Suprapubic skin (tissue), 4 donors: ENCODE measurements around the gene PLA2G2F. TPM values are rescaled to one million over a fixed set of nuclear protein-coding genes. Genes with fewer than 3 reads are reported as not detected.

Experiments used
- DNase-seq, 2 donors: peaks; one replicate each; pipeline ENCODE4 v3.0.0-alpha.2; 2019; ENCODE audit warnings: low spot score in 2 of 2
- H3K27ac ChIP-seq: fragments of 200-600 bp; sonication (generic); one replicate; pipeline ENCODE4 v1.5.1; 2019
- H3K27me3 ChIP-seq: fragments of 200-600 bp; sonication (generic); one replicate; pipeline ENCODE4 v1.5.1; 2019
- H3K36me3 ChIP-seq: fragments of 200-600 bp; sonication (generic); one replicate; pipeline ENCODE4 v1.5.1; 2019
- H3K4me1 ChIP-seq: fragments of 200-600 bp; sonication (generic); one replicate; pipeline ENCODE4 v1.5.1; 2019
- H3K4me3 ChIP-seq: fragments of 200-600 bp; sonication (generic); one replicate; pipeline ENCODE4 v1.5.1; 2019; ENCODE audit warnings: mild to moderate bottlenecking
- H3K9me3 ChIP-seq: fragments of 200-600 bp; sonication (generic); one replicate; pipeline ENCODE4 v1.5.1; 2019
- CTCF ChIP-seq, 2 donors: fragments of 200-600 bp in 1 of 2; fragments of 450-650 bp in 1 of 2; sonication (generic) in 1 of 2; IDR thresholded peaks; one replicate each; pipeline ENCODE4 v1.5.1; 2016 to 2019; ENCODE audit warnings: antibody characterized with exemption in 2 of 2, mild to moderate bottlenecking in 1 of 2, moderate library complexity in 1 of 2
- EP300 ChIP-seq: sonication (generic); formaldehyde crosslinking; IDR thresholded peaks from one replicate; pipeline ENCODE4 v1.6.1; 2017; ENCODE audit warnings: antibody characterized with exemption
- POLR2A ChIP-seq, 2 donors: fragments of 450-650 bp; IDR thresholded peaks; one replicate each; pipeline ENCODE4 v1.6.1; 2017; ENCODE audit warnings: antibody characterized with exemption in 2 of 2, mild to moderate bottlenecking in 2 of 2, moderate library complexity in 2 of 2
- POLR2AphosphoS5 ChIP-seq, 3 donors: sonication (generic); formaldehyde crosslinking; IDR thresholded peaks; one replicate each; pipeline ENCODE4 v1.6.1; 2017; ENCODE audit warnings: antibody characterized with exemption in 3 of 3
- WGBS: methylation state at CpG from one replicate; pipeline ENCODE4 v1.1.5; 2018; 5-methylcytosine and 5-hydroxymethylcytosine counted together
- total RNA-seq, 4 donors: library from RNA; depleted of rRNA; stranded (reverse); fragments of >200 nt; gene quantifications; one replicate each; pipeline ENCODE4 v1.1.0, GENCODE V29; 2016

PLA2G2F gene
- total RNA-seq, 4 donors from 2014 or later, result 11.9 to 33.8 (median 16.7) TPM

GRCh38 chr1:20102875-20103274, 36.2 kb upstream of the PLA2G2F start:
- H3K4me3 ChIP-seq, result no peak overlapping the region
- no peaks in the 10 kb centered on the region for H3K9me3 ChIP-seq
- no peak overlapping the region for H3K27ac ChIP-seq
- TF ChIP-seq POLR2AphosphoS5 (IDR thresholded peaks at IDR 0.05) (no peak), CTCF (IDR thresholded peaks at IDR 0.05) (no peak), EP300 (no peak), POLR2A (IDR thresholded peaks at IDR 0.05) (no peak)
- no peak for DNase-seq
- H3K4me1 ChIP-seq, result peaks cover 38% of the 10 kb centered on the region
- 69% methylated on average over 1 of the region's 1 CpG for WGBS
- H3K27me3 ChIP-seq, result no peaks in the 10 kb centered on the region
- H3K36me3 ChIP-seq, result no peaks in the 10 kb centered on the region

GRCh38 chr1:20105856-20106255, 33.3 kb upstream of the PLA2G2F start:
- Histone ChIP-seq H3K9me3 (no peaks in the 10 kb centered on the region), H3K4me3 (no peak overlapping the region), H3K27ac (no peak overlapping the region), H3K27me3 (no peaks in the 10 kb centered on the region), H3K4me1 (peaks cover 53% of the 10 kb centered on the region), H3K36me3 (no peaks in the 10 kb centered on the region)
- no peak for DNase-seq
- WGBS, result 58% methylated on average over 1 of the region's 1 CpG
- TF ChIP-seq CTCF (IDR thresholded peaks at IDR 0.05) (no peak), POLR2AphosphoS5 (IDR thresholded peaks at IDR 0.05) (no peak), EP300 (no peak), POLR2A (IDR thresholded peaks at IDR 0.05) (no peak)

GRCh38 chr1:20107351-20107750, 31.8 kb upstream of the PLA2G2F start:
- TF ChIP-seq CTCF (IDR thresholded peaks at IDR 0.05) (no peak), POLR2AphosphoS5 (IDR thresholded peaks at IDR 0.05) (no peak), POLR2A (IDR thresholded peaks at IDR 0.05) (no peak), EP300 (no peak)
- DNase-seq, result no peak
- Histone ChIP-seq H3K4me1 (peaks cover 52% of the 10 kb centered on the region), H3K9me3 (no peaks in the 10 kb centered on the region), H3K4me3 (no peak overlapping the region), H3K36me3 (no peaks in the 10 kb centered on the region), H3K27ac (no peak overlapping the region), H3K27me3 (no peaks in the 10 kb centered on the region)
- WGBS, result 91% methylated on average over 4 of the region's 4 CpGs

- Histone ChIP-seq H3K4me3 (no peak overlapping the region), H3K36me3 (no peaks in the 10 kb centered on the region), H3K9me3 (no peaks in the 10 kb centered on the region), H3K27me3 (no peaks in the 10 kb centered on the region), H3K27ac (no peak overlapping the region), H3K4me1 (peaks cover 50% of the 10 kb centered on the region)
- no peak for TF ChIP-seq POLR2A (IDR thresholded peaks at IDR 0.05)
- WGBS, result 59% methylated on average over 4 of the region's 4 CpGs
- DNase-seq, result no peak
Observed at GRCh38 chr1:20107796-20108195, 31.3 kb upstream of the PLA2G2F start.

- no peak for DNase-seq
- TF ChIP-seq EP300 (no peak), POLR2A (IDR thresholded peaks at IDR 0.05) (no peak), POLR2AphosphoS5 (IDR thresholded peaks at IDR 0.05) (no peak), CTCF (IDR thresholded peaks at IDR 0.05) (no peak)
- H3K9me3 ChIP-seq, result no peaks in the 10 kb centered on the region
- H3K4me1 ChIP-seq, result peaks cover 43% of the 10 kb centered on the region
- H3K27me3 ChIP-seq, result no peaks in the 10 kb centered on the region
- no peak overlapping the region for H3K27ac ChIP-seq
- no peaks in the 10 kb centered on the region for H3K36me3 ChIP-seq
- H3K4me3 ChIP-seq, result no peak overlapping the region
- WGBS, result 56% methylated on average over 5 of the region's 5 CpGs
Observed at GRCh38 chr1:20108366-20109123, 30.6 kb upstream of the PLA2G2F start.
